IMR-90 (cell line): ENCODE measurements around the gene CETP. TPM values are rescaled to one million over a fixed set of nuclear protein-coding genes. Genes with fewer than 3 reads are reported as not detected.

Experiments used
- ATAC-seq: fragments of 200-7000 bp; cut with Tn5 transposase; 2 replicates; pipeline ENCODE4 v1.9.1; 2020; ENCODE audit warnings: low read depth, mild to moderate bottlenecking, moderate library complexity
- BruUV-seq: library from RNA; stranded (reverse); fragments of 400-500 nt; replicated peaks from 2 replicates; lab custom pipeline; 2021; lab: Mats Ljungman, UMichigan
- CTCF ChIA-PET: fragments of 300-600 bp; formaldehyde crosslinking; extraction: SDS; loops from one replicate; lab custom pipeline; 2021; ENCODE audit warnings: antibody characterized with exemption; lab: Yijun Ruan, JAX
- POLR2A ChIA-PET: fragments of 300-600 bp; sonication (Branson Sonifier 250); formaldehyde crosslinking; loops from one replicate; lab custom pipeline; 2022; ENCODE audit warnings: antibody characterized with exemption; ENCODE audit not compliant: unreplicated experiment; lab: Charles Lee
- DNase-seq: peaks from one replicate; pipeline ENCODE4 v3.0.0; 2013
- H2AFZ ChIP-seq: replicated peaks from 2 replicates; pipeline ENCODE3; 2013; ENCODE audit warnings: low read length, mild to moderate bottlenecking; ENCODE audit not compliant: poor library complexity
- H2AK5ac ChIP-seq: 2 replicates; pipeline ENCODE4 v1.6.1; 2013; ENCODE audit warnings: low read depth, low read length, inconsistent platforms
- H2AK9ac ChIP-seq: replicated peaks from 2 replicates; pipeline ENCODE3; 2013; ENCODE audit warnings: mild to moderate bottlenecking, low read depth, low read length, moderate library complexity; ENCODE audit not compliant: poor library complexity
- H2BK120ac ChIP-seq: 2 replicates; pipeline ENCODE4 v1.6.1; 2013; ENCODE audit warnings: low read depth, low read length, inconsistent platforms
- H2BK15ac ChIP-seq: 3 replicates; pipeline ENCODE4 v1.6.1; 2013; ENCODE audit warnings: low read depth, low read length, inconsistent platforms
- H2BK20ac ChIP-seq: 2 replicates; pipeline ENCODE4 v1.6.1; 2013; ENCODE audit warnings: low read depth, mild to moderate bottlenecking, inconsistent platforms, low read length, moderate library complexity
- H2BK5ac ChIP-seq: 2 replicates; pipeline ENCODE4 v1.6.1; 2013; ENCODE audit warnings: mild to moderate bottlenecking, low read depth, low read length, inconsistent platforms; ENCODE audit not compliant: poor library complexity, severe bottlenecking
- H3K14ac ChIP-seq: replicated peaks from 2 replicates; pipeline ENCODE4 v1.6.1; 2013; ENCODE audit warnings: low read depth, low read length, inconsistent platforms
- H3K18ac ChIP-seq: 2 replicates; pipeline ENCODE4 v1.6.1; 2013; ENCODE audit warnings: low read depth, low read length, control low read depth
- H3K23ac ChIP-seq: 2 replicates; pipeline ENCODE4 v1.6.1; 2013; ENCODE audit warnings: low read depth, low read length, inconsistent platforms
- H3K27ac ChIP-seq: 2 replicates; pipeline ENCODE4 v1.5.1; 2013; ENCODE audit warnings: mild to moderate bottlenecking, control low read depth, low read length; ENCODE audit not compliant: insufficient read depth
- H3K27me3 ChIP-seq: 2 replicates; pipeline ENCODE4 v1.6.1; 2013; ENCODE audit warnings: low read length; ENCODE audit not compliant: control insufficient read depth, insufficient read depth
- H3K36me3 ChIP-seq: 2 replicates; pipeline ENCODE4 v1.6.1; 2013; ENCODE audit warnings: low read length, mixed read lengths; ENCODE audit not compliant: control insufficient read depth, insufficient read depth
- H3K4ac ChIP-seq: 2 replicates; pipeline ENCODE4 v1.6.1; 2013; ENCODE audit warnings: low read depth, low read length, inconsistent platforms
- H3K4me1 ChIP-seq: 2 replicates; pipeline ENCODE4 v1.6.1; 2013; ENCODE audit warnings: low read length, mixed read lengths; ENCODE audit not compliant: control insufficient read depth, insufficient read depth
- H3K4me2 ChIP-seq: 2 replicates; pipeline ENCODE4 v1.6.1; 2013; ENCODE audit warnings: low read depth, mild to moderate bottlenecking, control low read depth, low read length, moderate library complexity
- H3K4me3 ChIP-seq: 2 replicates; pipeline ENCODE4 v1.5.1; 2013; ENCODE audit warnings: low read depth, mild to moderate bottlenecking, control low read depth, low read length, moderate library complexity; ENCODE audit not compliant: insufficient read depth
- H3K56ac ChIP-seq: 2 replicates; pipeline ENCODE4 v1.6.1; 2013; ENCODE audit warnings: low read length, inconsistent platforms; ENCODE audit not compliant: insufficient read depth; ENCODE audit errors: extremely low read depth
- H3K79me1 ChIP-seq, 2 experiments: 2 replicates each; pipeline ENCODE4 v1.6.1; 2013; ENCODE audit warnings: low read length in 2 of 2, inconsistent platforms in 1 of 2, low read depth in 1 of 2
- H3K9ac ChIP-seq: 2 replicates; pipeline ENCODE4 v1.6.1; 2013; ENCODE audit warnings: low read depth, low read length, control low read depth
- H3K9me1 ChIP-seq: 2 replicates; pipeline ENCODE4 v1.6.1; 2013; ENCODE audit warnings: low read length, inconsistent platforms; ENCODE audit not compliant: insufficient read depth
- H3K9me3 ChIP-seq: 2 replicates; pipeline ENCODE4 v1.6.1; 2013; ENCODE audit warnings: low read length; ENCODE audit not compliant: control insufficient read depth, insufficient read depth
- H4K20me1 ChIP-seq: 2 replicates; pipeline ENCODE4 v1.6.1; 2013; ENCODE audit warnings: low read length, inconsistent platforms; ENCODE audit not compliant: insufficient read depth
- H4K5ac ChIP-seq: 2 replicates; pipeline ENCODE4 v1.6.1; 2013; ENCODE audit warnings: mild to moderate bottlenecking, low read depth, low read length, control low read depth
- H4K8ac ChIP-seq, 2 experiments: 2 replicates each; pipeline ENCODE4 v1.6.1; 2013; ENCODE audit warnings: low read depth in 2 of 2, low read length in 2 of 2, control low read depth in 1 of 2, inconsistent platforms in 1 of 2
- H4K91ac ChIP-seq: 2 replicates; pipeline ENCODE4 v1.6.1; 2013; ENCODE audit warnings: low read depth, low read length, inconsistent platforms; ENCODE audit not compliant: insufficient read depth
- CHD1 ChIP-seq: IDR thresholded peaks from 2 replicates; pipeline ENCODE4 v1.6.1; 2012; ENCODE audit warnings: low read depth, low read length, improper control_type of control experiment
- FOS ChIP-seq: fragments of 150-350 bp; IDR thresholded peaks from 2 replicates; pipeline ENCODE4 v1.6.1; 2016; ENCODE audit warnings: low read depth, low read length
- POLR2A ChIP-seq: IDR thresholded peaks from 2 replicates; pipeline ENCODE4 v1.6.1; 2012; ENCODE audit warnings: mild to moderate bottlenecking, low read depth, low read length
- whole genome bisulfite sequencing, 2 experiments: methylation state at CpG; one replicate each; pipeline versions ENCODE4 v1.1.5 to v1.1.7; 2013; ENCODE audit warnings: missing lambda C conversion rate in 2 of 2; ENCODE audit not compliant: insufficient read length in 1 of 2; ENCODE audit errors: extremely low coverage in 2 of 2; 5-methylcytosine and 5-hydroxymethylcytosine counted together
- dilution Hi-C: fragments of 300-500 bp; cut with HindIII; formaldehyde crosslinking; loops from one replicate; pipeline ENCODE4 v1.14.3; 2018; ENCODE audit warnings: low sequenced_read_pairs; ENCODE audit not compliant: unreplicated experiment
- in situ Hi-C: fragments of 300-500 bp; cut with MboI; formaldehyde crosslinking; loops from 3 replicates; pipeline ENCODE4 v1.14.3; 2019; ENCODE audit warnings: low sequenced_read_pairs, inconsistent platforms, mixed read lengths
- intact Hi-C: fragments of 100-400 bp; cut with micrococcal nuclease; formaldehyde crosslinking; loops from 2 replicates; pipeline ENCODE4 v1.10.0; 2022
- polyA plus RNA-seq, 3 experiments: library from polyadenylated mRNA; depleted of rRNA; stranded (reverse); fragments of >200 nt; gene quantifications; 2 replicates each; pipeline ENCODE4 v1.2.3, GENCODE V29; 2012; ENCODE audit warnings: low replicate concordance in 1 of 3
- total RNA-seq: library from RNA; depleted of rRNA; stranded (reverse); fragments of >200 nt; gene quantifications from 2 replicates; pipeline ENCODE4 v1.2.3, GENCODE V29; 2012

The CETP gene
- total and polyA plus RNA-seq, 2 of the 4 experiments (the other 2 are of a cell fraction), result not detected

GRCh38 chr16:56941856-56942331 lies 19.9 kb upstream of the CETP start:
- no peak for ATAC-seq
- H2BK5ac ChIP-seq, result no peak overlapping the region
- no peaks in the 10 kb centered on the region for H3K9me3 ChIP-seq
- H4K91ac ChIP-seq, result no peak overlapping the region
- no peak overlapping the region for H3K18ac ChIP-seq
- no peak overlapping the region for H2BK15ac ChIP-seq
- no peak overlapping the region for H2BK20ac ChIP-seq
- H3K27me3 ChIP-seq, result no peaks in the 10 kb centered on the region
- no peak overlapping the region for H3K4ac ChIP-seq
- no peak overlapping the region for H3K27ac ChIP-seq
- BruUV-seq, result no TSS peak
- no peak overlapping the region for H3K14ac ChIP-seq
- H3K36me3 ChIP-seq, result peaks cover 60% of the 10 kb centered on the region
- H4K8ac ChIP-seq, result 0 out of 4 replicates have a peak overlapping the region, but pooled peaks of 1 of the 2 experiments have one; percentile 9
- H3K56ac ChIP-seq, result no peak overlapping the region
- H2AFZ ChIP-seq, result no peak overlapping the region
- H3K4me1 ChIP-seq, result peaks cover 6% of the 10 kb centered on the region
- dilution Hi-C loops, result no loop called here
- H3K9me1 ChIP-seq, result peaks cover 12% of the 10 kb centered on the region; the same call in 1 of the 2 replicates
- peak; percentile 61 for TF ChIP-seq POLR2A
- TF ChIP-seq CHD1, result no peak
- TF ChIP-seq FOS, result no peak
- H4K5ac ChIP-seq, result no peak overlapping the region
- POLR2A ChIA-PET, result interaction anchor here (1.0 kb wide), 1 partner anchor 9 kb away, joined by 4 read pairs; no protein-coding TSS in a partner anchor
- no peak overlapping the region for H2AK5ac ChIP-seq
- no peak overlapping the region for H3K4me2 ChIP-seq
- in situ Hi-C loops, result no loop called here
- no peak overlapping the region for H3K9ac ChIP-seq
- H3K79me1 ChIP-seq, result peaks cover 22 to 54% of the 10 kb centered on the region in 2 experiments
- CTCF ChIA-PET, result interaction anchor here (0.8 to 1.4 kb wide), 2 partner anchors 9 to 88 kb away, joined by 3 to 4 read pairs; no protein-coding TSS in a partner anchor
- H2BK120ac ChIP-seq, result no peak overlapping the region
- intact Hi-C loops, result no loop called here
- no peak overlapping the region for H3K23ac ChIP-seq
- H4K20me1 ChIP-seq, result peaks cover 81% of the 10 kb centered on the region; the same call in 1 of the 2 replicates
- H2AK9ac ChIP-seq, result no peak overlapping the region
- DNase-seq, result no peak
- 93% methylated on average over 4 of the region's 9 CpGs; no CpG with 5 or more reads in 1 of the 2 experiments for WGBS, 2 experiments
- H3K4me3 ChIP-seq, result no peak overlapping the region
